HG03565 (cell line): ENCODE data around the gene STIM1.
A peak's percentile ranks its signal among the peaks of the same experiment; 100 is the strongest.
"Not testable (repeated sequence)": the region's sequence is repeated elsewhere in the genome, so short reads cannot be mapped to it uniquely, and the experiment has no call there.

Experiments
- ATAC-seq: cut with Tn5 transposase; IDR thresholded peaks from one replicate; pipeline ENCODE4 v1.9.1; 2021; ENCODE audit warnings: mild to moderate bottlenecking, moderate library complexity; ENCODE audit not compliant: unreplicated experiment

The STIM1 gene

GRCh38 chr11:3853899-3854659 is 1.4 kb upstream of the STIM1 start:
- peak; percentile 28 for ATAC-seq

- ATAC-seq = no peak
These were observed 846 bp upstream of the STIM1 start for GRCh38 chr11:3854660-3854976.

GRCh38 chr11:3855808-3856491 is 486 bp downstream of the STIM1 start:
- ATAC-seq = peak; percentile 9

- no peak for ATAC-seq
These were observed 1.5 kb downstream of the STIM1 start for GRCh38 chr11:3856856-3857553.

DNA sequence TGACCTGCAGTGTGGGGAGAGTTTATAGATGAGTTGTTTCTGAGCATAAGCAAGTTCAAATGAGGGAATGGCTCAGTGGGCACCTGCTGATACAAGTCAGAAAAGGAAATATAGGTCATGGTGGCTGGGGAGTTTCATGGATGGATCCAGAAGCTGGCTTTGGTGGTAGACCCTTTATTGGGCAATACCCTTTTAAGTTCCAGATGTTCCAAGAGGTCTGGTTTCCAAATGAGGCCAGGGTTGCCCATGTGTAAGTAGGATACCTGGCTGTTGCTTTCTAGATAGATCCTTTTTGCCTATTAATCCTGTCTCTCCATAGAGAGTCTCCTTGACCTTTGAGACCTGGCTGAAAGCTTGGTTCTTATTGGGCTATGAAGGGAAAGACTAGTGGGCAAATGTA is 2.2 kb downstream of the STIM1 start:
- no peak for ATAC-seq

GRCh38 chr11:3859373-3859881 is 4.0 kb downstream of the STIM1 start:
- peak; percentile 30 for ATAC-seq

DNA sequence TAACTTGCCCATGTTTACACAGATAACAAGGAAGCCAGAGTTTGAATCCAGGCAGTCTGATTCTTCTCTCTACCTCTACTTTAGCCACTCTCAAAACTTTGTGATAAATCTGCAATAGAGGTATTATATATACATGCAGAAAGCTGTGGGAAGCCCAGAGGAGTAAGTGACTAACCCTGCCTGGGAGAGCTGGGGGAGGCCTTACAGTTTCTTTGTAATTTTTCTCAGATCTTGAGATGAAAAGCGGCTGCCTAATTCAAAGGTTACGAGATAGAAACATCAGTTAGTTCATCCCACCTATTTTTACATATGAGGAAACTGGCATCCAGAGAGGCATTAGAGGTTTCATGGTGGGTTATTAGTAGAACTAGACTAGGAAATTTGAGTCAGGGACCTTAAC is 4.9 kb downstream of the STIM1 start:
- no peak for ATAC-seq

DNA sequence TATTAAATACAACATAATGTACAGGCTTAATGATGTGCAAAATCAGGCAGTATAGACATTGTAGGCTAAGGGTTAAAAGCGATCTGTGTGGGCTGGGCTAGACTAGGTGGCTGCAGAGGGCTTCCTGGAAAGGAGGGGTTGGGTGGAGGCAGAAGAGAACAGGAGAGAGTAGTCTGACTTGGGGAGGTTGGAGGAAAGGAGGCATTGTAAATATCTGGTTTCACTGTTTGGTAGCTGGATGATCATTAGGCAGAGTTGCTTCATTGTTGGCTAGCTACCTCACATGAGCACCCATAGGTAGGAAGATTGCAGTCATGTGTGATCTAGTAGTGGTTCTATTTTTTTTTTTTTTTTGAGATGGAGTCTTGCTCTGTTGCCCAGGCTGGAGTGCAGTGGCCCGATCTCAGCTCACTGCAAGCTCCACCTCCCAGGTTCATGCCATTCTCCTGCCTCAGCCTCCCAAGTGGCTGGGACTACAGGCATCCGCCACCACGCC is 5.5 kb downstream of the STIM1 start:
- not testable (repeated sequence) for ATAC-seq

DNA sequence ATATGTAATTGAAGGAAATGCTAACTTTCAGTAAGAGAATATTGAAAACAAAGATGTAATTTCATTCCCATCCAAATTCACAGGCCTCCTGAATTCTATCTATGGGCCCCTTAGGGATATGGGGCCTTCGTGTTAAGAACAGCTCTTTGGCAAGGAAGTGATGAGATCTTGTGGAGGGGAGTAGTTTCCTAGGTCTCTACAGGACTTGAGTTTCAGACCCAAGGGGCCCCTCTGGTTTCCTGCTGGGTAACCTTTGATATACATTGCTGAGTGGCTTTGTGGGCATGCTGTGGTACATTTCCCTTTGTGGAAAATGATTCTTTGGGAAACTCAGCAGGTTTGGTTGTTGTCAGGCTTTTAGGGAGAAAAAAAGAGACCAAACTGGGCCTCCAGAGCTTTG is 6.2 kb downstream of the STIM1 start:
- no peak for ATAC-seq

DNA sequence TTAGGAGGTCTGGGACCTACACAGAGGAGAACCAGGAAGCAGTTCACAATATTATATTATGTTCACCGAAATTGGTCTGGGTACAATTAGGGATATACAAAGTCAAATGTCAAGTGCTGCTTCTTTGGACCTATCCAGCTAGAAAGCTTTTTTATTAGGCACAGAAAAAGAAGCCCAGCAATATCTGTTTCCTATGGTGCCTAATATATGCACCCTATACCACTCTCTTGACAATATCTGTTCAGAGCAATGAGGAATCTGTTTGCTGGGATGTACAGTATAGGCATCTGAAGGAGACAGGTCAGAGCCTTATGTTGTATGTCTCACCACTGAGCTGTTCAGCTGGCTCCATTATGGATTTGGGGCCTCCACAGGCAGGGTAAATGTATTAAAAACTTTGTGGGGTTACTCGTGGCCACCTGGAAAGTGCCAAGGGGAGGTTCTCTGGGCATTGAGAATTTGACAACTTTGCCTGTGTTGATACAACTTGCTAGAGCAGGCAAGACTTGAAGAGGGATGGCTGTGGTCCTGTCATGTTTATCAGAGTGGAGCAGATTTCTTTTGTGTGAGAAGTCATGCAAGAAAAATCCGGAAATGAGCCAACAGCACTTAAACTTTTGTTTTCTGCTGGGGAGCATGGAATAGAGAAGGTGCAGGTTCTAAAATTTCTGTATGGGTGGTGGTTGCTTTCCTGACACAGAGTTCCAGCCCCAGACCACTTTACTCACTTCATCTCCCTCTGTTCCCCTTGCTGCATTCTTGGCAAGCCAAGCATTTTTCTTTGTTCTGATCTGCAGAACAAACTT is 10.1 kb downstream of the STIM1 start:
- no peak for ATAC-seq

DNA sequence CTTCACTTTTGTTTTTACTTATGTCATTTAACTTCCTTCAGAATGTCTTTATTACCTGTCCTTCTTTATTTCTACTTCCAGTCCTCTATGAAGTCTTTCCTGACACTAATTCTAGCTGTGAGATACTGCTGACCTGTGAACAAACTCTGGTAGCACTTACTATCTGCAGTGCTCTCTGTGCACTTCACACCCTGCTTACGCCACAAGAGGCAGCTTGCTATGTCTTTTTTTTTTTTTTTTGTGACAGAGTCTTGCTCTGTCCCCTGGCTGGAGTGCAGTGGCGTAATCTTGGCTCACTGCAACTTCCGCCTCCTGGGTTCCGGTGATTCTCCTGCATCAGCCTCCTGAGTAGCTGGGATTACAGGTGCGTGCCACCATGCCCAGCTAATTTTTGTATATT is 10.7 kb downstream of the STIM1 start:
- ATAC-seq = peak; percentile 33

DNA sequence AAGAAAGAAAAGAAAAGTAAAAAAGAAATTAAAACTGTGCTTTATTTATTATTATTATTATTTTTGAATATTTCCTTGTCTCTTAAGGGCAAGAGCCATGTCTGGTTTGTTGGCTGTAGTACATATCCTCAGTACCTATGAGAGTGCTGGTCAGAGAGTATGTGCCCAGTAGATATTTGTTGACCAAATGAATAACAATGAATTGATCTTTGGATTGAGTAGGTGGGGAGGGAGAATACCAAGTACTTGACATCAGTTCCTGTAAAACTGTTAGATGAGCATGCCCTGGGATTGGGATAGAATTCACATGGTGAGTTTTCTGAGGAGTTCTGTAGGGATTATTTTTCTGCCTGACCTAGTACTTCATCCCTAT is 11.4 kb downstream of the STIM1 start:
- no peak for ATAC-seq

DNA sequence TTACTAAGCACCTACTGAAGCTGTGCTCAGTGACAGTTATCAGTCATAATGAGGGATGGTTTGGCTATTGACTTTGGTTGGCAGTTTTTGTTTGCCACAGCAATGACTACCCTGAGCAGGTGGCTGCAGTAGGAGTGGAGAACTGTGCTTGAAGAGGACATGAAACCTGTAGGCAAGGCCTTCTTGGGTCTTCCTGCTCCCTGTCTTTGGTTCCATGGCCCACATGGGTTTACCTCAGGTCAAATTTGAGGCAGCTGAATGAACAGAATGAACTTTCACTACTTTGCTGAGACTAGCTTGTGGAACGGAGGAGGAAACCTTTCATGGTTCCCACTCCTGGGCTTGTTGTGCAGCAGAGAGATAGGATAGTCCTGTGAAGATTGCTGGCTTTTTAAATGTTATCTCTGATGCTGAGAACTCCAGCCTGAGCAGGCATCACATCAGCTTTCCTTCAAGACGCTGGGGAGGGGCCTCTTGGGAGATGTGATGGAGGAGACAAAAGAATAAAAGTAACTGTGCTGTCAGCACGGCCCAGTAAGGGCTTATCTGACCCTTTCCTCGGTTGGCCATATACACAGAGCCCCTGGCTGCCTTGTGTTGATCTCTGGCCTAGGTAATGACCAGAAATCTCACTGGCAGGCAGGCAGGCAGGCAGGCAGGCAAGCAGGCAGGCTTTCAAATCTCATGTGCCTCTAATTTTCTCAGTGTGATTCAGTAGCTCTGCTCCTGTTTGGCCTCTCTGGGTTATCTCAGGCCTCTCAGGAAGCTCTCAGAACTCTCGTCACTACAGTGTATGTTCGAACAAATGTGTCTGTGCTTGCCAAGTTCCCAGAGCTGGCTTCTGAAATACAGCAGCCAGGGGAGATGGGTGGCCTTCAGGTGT is 12.0 kb downstream of the STIM1 start:
- ATAC-seq = peak; percentile 42

DNA sequence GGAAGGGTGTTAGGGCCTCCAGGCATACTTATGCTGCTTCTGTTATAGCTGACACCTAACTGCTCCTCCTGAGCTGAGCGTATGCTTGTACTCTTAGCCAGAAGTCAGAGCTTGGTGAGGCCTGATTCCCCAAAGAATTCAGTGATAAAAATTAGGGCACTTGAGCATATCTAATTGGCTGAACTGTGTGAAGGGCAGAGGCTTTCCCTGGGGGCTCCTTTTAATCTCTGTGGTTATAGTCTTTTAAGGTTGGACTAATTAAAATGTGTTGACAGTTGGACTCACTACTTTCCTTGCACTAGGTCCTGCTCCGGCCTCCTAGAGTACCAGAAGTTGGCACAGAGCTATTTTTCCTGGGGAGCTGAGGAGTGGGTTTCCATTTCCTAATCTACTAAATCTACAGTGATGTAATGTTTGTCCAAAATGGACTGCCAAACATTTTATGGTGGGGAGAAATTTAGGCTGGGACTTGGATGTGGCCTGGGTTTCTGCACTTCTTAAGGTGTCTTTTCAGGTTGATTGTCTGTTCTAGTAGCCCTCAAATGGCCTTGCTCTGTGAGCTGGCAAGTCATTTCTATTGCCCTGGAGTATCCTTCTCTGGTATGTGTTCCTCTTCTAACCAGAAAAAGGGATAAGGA is 18.4 kb downstream of the STIM1 start:
- ATAC-seq = no peak

- no peak for ATAC-seq
These were observed 21.1 kb downstream of the STIM1 start for GRCh38 chr11:3876613-3877012.

DNA sequence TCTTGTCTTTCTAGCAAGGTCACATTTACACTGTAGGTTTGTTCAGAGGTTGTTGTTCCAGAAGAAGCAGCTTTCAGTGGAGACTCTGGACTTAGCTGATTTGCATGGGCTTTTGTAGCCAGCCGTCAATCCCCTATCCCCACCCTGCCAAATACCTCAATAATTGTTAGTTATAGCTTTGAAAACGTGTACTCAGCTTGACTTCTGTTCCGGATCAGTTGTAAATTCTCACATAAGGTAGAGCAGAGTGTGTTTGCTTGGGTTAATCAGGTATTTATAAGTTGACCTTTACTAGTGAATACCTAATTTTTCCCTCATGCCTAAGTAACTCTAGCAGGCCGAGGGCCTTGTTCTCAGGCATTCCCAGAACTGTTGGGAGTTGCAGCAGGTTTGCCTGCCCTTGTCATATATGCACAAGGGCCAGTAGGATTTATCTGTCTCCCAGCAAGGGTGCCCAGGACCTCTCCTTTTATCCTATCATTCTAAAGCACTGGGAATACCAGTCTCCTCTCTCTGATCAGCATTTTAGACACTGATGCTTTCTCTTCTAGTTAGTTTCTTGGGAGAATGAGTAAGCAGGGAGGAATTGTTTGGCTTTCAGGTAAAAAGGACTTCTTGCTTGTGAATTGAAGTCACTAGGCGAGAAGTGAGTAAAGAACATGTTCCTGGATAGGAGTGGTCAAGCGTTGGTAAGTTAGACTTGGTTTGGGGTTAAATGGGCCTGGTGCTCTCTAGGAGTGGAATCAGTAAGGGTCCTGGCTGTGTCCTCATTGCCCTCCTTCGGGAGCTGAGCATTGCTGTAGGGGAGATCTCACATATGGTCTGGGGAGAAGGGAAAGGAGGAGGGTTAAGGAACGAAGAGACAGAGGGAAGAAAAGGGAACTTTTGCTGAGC is 22.1 kb downstream of the STIM1 start:
- no peak for ATAC-seq

DNA sequence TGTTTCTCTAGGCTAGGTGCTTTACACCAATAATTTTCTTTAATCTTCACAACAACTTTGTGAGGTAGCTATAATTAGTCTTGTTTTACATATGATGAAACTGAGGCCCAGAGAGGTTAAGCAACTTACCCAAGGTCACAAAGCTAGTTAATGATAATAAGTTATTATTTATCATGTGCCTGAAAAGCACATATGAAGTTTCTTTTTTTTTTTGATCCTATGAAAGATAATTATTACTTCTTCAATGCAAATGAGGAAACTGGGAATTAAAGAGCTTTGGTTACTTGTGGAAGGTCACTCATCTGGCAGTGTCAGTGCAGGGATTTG is 22.8 kb downstream of the STIM1 start:
- ATAC-seq = no peak

GRCh38 chr11:3879216-3879966 is 23.9 kb downstream of the STIM1 start:
- peak; percentile 35 for ATAC-seq
